HS-5 (cell line): Measurements from ENCODE around the gene SPECC1L.
A peak's percentile ranks its signal among the peaks of the same experiment; 100 is the strongest.

Experiments used
- DNase-seq: peaks from one replicate; pipeline ENCODE4 v3.0.0-alpha.2; 2012; ENCODE audit warnings: low read depth

SPECC1L gene

DNA sequence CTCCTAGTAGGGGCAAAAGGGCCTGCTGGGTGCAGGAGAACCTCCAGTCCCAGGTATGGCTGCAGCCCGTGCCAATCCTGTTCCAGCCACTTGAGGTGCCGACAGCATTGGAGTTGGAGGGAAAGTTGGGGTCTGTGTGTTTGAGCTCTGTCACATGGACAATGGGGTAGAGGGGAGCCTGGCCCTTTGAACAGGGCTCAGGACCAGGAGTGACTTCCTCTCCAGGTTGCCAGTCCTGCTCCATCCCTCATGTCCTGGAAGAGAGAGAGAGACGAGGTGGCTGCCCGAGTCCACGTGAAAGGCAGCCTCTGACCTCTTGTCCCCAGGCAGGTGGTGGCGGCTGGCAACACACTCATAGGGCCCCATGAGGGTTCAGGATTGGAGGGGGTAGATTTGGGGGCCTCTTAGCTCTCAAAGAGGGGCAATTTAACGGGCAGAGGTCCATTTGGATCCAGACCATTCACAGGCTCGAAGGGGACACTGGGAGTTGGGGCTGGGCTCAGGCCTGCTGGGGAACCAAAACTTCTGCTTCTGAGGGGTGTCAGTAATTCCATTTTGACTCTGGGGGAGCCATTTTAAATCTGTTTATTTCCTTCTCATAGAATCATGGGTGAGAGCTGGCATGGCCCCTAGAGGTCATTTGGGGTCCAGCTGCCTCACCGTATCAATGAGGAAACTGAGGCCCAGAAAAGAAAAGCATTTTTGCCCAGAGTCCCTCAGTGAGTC, 160.8 kb downstream of the SPECC1L start:
- DNase-seq: no peak

DNA sequence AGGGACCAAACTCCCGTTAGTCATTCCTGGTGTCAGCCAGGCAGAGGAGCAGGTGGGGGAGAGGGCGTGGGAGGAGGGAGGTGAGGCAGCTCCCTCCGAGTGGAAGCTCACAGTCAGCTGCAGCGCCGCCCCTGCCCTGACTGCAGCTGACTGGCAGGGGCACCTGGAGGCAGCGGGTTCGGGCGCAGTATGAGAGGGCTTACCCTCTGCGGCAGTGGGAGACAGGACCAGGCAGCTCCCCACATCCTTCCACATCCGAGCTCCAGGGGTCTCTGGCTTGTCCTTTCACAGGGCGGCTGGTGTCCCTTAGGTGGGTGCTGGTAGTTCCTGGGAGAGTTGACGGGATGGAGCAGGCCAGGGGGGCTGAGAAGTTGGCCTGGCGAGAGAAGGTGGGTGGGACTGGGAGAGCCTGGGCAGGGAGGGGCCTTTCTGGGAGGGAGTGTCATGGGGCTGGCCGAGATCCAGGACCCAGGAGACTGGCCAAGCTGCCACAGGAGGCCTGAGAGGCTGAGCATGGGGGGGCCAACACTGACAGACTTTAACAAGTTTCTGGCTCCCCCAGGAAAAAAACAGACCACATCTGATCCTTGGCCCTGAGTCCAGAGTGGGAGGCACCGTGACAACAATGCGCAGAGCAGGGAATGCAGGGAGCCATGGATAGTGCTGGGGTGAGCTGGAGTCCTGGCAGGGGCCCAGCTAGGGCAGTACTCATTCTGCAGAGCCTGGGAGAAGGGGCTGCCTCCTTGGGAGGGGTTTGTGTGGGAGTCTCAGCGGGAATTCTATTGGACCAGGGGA, 161.6 kb downstream of the SPECC1L start:
- DNase-seq: no peak

DNA sequence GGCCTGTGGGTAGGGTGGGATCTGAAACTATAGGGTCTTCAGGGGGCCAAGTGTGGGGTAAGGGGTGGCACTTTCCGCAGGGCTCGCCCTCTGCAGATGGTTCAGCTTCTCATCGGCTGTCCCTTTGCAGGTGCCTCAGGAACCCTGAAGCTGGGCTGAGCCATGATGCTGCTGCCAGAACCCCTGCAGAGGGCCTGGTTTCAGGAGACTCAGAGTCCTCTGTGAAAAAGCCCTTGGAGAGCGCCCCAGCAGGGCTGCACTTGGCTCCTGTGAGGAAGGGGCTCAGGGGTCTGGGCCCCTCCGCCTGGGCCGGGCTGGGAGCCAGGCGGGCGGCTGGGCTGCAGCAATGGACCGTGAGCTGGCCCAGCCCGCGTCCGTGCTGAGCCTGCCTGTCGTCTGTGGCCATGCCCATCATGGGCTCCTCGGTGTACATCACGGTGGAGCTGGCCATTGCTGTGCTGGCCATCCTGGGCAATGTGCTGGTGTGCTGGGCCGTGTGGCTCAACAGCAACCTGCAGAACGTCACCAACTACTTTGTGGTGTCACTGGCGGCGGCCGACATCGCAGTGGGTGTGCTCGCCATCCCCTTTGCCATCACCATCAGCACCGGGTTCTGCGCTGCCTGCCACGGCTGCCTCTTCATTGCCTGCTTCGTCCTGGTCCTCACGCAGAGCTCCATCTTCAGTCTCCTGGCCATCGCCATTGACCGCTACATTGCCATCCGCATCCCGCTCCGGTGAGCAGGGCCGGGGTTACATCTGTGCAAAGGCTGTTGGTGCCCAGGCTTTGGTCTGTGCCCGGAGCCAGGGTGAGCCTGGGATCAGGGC, 162.6 kb downstream of the SPECC1L start:
- DNase-seq: no peak

DNA sequence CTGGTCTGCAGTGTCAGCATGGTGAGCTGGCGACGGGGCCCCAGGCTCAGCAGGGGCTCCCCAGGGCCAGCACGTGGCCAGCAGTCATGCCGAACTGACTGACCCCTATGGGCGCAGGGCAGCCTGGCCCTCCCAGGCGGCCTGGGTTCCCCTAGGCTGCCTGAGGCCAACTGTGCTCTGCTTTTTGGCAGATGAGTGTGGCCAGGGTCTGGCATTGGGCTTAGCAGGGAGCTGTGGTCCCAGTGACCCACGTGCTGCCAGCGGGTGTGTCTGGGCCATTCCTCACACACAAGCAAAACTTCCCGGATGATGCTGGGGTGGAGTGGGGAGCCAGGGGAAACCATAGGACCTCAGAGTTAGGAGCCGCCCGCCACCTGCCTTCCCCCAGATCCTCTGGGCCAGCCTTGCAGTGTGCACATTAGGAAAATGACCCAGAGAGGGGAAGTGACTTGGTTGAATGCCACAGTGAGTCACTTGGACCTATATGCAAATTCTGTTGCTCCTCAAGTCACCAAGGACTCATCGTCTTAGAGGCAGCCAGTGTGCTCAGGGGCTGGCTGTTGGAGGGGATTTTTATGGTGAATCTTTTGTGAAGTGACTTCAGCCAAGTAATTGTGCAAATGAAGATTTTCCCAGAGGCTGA, 163.3 kb downstream of the SPECC1L start:
- no peak for DNase-seq

DNA sequence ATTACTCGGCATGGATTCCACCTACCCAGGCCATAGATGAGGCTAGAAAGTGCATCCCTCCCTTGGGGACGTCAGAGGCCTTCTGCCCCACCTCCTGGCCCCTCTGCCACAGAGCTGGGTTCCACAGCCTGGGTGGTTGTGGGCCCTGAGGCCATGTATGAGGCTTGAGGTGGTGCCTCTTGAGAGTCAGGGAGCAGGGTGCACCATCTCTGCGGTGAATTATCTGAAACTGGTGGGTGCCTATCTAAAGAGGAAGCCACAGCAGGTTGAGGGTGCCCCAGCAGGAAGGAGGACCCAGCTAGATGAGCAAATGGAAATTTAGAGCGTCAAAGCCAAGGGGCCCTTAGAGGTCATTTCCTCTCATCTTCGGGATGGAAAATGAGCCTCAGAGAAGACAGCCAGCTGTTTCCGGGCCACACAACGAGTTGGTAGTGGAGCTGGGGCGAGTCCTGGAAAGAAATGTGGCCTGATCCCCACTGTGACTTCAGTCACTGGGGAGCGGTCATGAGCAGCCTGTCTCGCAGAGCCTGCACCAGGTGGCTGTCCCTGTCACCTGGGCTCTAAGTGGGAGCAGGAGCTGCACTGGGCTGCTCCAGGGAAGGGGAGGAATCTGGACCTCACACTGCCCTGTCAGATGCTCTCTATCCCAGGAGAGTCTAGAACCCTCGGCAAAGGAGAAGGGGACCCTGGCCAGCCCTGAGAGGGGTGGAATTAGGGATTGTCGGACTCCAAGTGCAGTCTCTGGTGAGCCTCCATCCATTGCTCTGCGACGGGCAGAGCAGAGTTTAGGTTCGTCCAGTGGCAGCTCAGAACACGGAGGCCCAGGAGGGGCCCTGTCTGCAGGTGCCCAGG, 164.1 kb downstream of the SPECC1L start:
- no peak for DNase-seq

DNA sequence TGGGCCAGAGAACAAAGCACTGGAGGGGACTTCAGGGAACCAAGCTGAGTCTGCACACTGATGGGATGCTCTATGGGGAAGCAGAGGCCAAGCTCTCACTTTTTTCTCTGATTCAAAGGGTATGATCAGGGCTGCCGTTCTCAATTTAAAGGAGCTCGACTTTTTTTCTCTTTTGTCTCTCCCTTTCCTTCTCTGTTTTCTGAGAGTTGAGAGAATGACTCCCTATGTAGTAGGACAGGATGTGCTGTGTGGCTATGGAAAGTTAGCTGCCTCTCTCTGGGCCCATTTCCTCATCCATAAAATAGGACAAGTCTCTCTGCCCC, 164.7 kb downstream of the SPECC1L start:
- no peak for DNase-seq

DNA sequence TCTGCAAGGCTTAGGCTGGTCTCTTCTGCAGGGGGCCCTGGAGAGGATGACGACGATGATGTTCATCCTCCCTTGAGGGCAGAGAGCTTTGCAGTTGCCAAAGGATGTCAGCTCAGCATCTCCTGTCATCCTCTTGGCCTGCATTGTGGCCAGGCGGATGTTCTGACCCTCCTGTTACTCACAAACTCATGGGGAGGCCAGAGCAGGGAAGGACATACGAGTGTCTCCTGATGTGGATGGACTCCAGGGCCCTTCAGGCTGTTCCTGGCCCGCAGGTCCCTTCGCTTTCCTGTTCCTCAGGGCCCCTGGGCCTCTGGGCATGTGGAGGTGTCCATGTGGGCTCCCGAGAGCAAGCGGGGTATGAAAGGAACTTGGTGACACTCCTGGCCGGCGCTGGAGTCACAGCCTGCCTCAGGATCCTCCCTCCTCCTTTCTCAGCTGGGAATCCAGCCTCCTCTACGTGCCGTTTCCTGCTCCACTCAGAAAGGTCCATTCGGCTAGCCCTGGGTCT, 165.3 kb downstream of the SPECC1L start:
- peak; percentile 41 for DNase-seq

DNA sequence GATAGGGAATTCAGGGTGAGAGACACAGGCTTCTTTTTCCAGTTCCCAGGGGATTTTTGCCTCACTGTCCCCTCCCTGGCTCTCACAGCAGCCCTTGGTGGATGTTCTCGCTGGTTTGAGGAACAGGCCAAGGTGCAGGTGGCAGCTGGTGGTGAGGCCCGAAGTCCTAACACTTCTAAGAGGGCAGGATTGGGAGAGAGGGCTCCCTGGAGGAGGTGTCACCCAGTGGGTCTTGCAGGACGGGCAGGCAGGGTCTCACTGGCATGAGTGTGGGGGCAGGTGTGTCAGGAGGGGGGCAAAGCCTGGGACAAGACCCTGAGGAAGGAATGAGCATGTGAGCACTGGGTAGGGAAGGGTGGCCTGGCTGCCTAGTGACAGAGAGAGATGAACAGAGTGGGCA, 165.9 kb downstream of the SPECC1L start:
- DNase-seq: no peak

DNA sequence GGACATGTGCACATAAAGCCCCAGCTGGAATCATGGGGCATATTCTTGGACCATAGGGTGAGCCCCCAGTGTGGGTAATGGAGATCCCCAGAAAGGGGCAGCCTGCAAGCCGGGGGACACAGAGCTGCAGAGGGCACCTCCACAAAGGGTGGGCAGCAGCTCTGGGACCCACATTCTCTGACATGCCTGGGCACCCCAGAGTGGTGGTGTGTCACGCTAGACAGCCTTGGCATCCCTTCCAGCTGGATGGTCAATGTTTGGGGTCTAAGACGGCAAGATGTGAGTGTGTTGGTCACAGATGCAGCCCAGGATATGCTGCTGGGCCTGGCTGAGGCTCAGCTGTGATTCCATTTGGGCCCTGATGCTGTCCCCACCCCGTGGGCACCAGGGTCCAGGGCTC, 166.5 kb downstream of the SPECC1L start:
- DNase-seq: no peak

DNA sequence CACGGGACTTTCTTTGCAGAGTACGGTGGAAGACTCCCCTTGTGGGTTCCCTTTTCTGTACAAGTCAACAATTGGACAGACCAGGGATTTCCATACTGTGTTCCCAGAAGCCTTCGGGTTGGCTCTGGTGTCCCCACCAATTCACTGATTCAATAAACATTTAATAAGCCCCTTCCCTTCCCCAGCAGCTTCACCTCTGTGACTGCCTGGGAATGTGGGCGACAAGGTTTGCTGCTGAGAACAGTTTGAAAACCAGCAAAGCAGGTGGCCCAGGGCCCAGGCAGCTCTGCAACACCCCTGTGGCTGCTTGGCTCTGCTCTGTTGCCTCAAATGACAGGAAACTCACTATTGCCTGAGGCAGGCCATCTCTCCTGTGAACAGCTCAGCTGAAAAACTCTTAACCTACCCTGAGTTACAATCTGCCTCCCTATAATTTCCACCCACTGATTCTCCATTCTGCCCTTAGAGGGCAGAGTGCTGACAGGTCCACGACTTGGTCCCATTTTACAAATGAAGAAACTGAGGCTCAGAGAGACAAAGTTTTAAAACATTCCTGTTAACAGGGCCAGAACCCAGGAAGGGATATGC, 167.2 kb downstream of the SPECC1L start:
- DNase-seq: no peak

DNA sequence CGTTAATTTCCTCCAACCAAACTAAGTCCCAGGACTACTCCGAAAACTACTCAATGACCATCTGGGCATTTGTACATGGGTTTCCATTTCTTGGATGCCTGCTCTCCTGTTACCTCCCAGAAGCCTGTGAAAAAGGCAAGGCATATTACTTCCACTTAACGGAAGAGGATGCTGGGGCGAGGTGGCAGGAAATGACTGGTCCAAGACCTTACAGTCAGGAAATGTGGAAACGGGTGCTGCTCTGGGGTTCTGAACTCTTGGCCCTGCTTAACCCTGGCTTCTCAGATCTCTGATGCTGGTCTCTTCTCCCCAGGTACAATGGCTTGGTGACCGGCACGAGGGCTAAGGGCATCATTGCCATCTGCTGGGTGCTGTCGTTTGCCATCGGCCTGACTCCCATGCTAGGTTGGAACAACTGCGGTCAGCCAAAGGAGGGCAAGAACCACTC, 169.7 kb downstream of the SPECC1L start:
- no peak for DNase-seq

DNA sequence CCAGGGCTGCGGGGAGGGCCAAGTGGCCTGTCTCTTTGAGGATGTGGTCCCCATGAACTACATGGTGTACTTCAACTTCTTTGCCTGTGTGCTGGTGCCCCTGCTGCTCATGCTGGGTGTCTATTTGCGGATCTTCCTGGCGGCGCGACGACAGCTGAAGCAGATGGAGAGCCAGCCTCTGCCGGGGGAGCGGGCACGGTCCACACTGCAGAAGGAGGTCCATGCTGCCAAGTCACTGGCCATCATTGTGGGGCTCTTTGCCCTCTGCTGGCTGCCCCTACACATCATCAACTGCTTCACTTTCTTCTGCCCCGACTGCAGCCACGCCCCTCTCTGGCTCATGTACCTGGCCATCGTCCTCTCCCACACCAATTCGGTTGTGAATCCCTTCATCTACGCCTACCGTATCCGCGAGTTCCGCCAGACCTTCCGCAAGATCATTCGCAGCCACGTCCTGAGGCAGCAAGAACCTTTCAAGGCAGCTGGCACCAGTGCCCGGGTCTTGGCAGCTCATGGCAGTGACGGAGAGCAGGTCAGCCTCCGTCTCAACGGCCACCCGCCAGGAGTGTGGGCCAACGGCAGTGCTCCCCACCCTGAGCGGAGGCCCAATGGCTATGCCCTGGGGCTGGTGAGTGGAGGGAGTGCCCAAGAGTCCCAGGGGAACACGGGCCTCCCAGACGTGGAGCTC, 170.2 kb downstream of the SPECC1L start:
- DNase-seq: no peak

DNA sequence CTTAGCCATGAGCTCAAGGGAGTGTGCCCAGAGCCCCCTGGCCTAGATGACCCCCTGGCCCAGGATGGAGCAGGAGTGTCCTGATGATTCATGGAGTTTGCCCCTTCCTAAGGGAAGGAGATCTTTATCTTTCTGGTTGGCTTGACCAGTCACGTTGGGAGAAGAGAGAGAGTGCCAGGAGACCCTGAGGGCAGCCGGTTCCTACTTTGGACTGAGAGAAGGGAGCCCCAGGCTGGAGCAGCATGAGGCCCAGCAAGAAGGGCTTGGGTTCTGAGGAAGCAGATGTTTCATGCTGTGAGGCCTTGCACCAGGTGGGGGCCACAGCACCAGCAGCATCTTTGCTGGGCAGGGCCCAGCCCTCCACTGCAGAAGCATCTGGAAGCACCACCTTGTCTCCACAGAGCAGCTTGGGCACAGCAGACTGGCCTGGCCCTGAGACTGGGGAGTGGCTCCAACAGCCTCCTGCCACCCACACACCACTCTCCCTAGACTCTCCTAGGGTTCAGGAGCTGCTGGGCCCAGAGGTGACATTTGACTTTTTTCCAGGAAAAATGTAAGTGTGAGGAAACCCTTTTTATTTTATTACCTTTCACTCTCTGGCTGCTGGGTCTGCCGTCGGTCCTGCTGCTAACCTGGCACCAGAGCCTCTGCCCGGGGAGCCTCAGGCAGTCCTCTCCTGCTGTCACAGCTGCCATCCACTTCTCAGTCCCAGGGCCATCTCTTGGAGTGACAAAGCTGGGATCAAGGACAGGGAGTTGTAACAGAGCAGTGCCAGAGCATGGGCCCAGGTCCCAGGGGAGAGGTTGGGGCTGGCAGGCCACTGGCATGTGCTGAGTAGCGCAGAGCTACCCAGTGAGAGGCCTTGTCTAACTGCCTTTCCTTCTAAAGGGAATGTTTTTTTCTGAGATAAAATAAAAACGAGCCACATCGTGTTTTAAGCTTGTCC, 171.0 kb downstream of the SPECC1L start:
- DNase-seq: no peak

DNA sequence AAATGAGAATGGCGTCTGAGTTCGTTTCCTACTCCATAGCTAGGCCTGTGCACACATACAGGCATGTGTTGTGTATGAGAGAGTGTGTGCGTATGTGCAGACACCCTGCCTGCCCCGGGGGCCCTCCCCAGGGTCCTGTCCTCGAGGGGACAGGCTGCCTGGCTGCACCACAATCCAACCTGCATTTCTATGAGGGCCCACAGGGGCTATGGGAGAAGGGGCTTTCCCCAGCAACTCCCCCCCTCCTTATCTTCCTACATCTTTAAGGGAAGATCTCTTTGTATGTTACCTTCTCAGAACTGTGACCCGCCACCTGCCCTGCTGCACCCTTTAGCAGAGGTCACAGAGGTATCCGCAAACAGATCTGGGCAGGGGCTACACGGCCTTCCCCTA, 171.7 kb downstream of the SPECC1L start:
- no peak for DNase-seq

DNA sequence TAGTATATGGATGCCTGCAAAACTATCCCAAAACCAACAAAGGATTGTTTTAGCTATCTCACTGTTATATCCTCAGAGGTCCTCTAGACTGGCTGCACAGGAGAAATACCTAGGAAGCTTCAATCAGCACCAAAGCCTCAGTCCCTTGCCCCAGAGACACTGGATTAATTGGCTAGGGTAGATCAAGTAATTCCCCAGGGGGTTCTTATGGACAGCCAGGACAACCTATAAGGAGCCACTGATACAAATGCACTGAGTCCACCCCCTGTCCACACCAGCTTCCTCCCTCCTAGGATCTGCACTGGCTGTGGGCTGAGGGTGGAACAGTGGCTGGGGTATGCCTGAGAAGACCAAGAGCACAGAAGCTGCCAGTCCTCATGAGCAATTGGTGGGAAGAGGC, 173.0 kb downstream of the SPECC1L start:
- no peak for DNase-seq

DNA sequence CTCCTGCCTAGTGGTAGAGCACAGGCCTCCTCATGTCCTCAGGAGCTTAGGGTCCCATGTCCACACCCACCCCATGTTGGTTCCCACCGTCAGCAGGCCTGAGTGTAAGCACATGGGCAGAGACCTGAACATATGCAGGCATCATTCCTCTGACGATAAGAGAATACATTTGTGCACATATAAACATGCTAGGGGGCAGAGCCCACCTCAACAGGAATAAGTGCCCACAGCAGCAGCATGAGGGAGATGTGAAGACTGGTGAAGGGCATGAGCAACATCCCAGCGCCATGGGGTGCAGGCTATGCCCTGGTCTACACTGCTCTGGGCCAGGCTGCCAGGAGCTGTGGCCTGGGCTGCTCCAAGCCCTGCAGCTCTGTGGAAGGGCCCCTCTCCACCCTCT, 173.6 kb downstream of the SPECC1L start:
- no peak for DNase-seq

DNA sequence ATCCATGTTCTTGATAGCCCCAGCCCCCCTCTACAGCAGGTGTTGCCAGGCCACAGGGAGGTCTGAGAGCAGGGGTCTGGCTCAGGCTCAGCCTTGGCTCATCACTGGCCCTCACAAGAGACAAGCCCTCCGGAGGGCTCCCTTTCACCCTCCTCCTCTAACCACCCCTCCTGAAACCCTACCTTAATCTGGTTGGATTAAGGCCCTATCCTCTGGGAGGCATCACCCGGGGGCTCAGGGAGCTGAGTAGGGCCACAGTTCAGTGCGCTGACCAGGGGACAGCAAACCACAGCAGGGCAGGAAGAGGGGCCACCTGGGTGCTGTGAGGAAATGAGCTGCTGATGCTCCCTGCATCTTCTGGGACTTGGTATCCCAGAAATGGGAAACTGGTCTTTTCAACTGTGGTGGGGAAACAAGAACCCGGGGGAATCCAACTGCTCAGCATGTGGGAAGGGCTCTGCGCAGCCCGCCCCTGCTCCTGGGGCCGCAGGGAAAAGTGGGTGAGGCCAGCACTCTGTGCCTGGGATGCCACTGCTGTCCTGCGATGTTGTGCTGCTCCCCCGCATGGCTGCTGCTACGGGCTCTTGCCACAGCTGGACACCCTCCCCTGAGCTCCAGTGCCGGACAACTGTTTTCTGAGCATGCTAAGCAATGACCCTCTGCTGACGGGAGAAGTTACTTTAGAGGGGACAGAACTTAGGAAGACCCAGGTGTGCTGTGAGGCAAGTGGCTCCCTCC, 174.3 kb downstream of the SPECC1L start:
- DNase-seq: no peak
